Measurements from ENCODE around the gene KRTAP9-7. TPM values are rescaled to one million over a fixed set of nuclear protein-coding genes. Genes with fewer than 3 reads are reported as not detected.
A peak's percentile ranks its signal among the peaks of the same experiment; 100 is the strongest.

The KRTAP9-7 gene
- total RNA-seq, 1 donor from 2014 or later: not detected

DNA sequence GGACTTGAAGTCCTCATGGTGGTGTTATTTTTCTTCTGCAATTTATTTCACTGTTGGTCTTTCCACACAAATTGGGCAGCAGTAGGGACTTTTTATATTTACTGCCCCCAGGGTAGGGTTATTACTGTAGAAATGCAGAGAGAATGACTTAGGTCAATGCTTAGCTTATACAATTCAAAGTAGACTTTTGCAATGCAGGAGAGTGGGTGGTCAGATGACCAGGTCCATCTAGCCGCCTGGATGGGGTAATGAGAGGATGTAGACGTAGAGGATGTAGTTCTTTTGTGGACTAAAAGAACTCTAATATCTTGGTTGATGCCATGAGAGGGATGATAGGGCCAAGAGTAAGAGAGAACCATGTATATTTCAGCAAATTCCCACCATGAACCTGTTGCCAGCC lies 42.7 kb downstream of the KRTAP9-7 start:
- no peak for DNase-seq (ENCODE audit: low read depth)

DNA sequence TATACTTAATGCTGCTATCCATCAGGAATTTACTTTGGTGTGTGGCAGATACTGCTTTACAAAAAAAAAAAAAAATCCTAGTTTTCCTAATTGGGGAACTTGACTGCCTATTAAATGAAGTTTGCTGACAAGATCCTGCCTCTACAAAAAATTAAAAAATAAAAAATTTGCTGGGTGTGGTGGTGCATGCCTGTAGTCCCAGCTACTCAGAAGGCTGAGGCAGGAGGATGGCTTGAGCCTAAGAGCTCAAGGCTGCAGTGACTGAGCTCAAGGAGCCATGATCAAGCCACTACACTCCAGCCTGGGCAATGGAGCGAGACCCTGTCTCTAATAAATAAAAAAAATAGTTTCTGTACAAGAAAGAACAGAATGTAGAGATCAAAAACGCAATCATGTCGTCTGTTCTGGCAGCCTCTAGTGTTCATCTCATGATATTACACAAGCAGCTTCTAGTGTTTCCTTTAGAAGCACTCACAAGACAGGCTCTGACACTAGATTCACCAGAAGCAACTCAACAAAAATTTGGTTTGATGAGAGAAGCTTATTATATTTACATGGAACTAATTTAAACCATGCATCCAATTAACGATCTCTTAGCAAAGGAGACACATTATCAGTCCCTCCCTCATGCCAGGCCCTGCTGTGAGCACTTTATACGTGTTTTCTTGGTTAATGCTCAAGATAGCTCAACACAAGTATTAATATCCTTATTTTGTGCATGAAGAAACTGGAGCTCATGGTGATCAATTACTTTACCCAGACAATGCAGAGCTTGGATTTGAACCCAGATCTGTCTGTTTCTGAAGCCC lies 46.8 kb downstream of the KRTAP9-7 start:
- peak; percentile 56 for DNase-seq (ENCODE audit: low read depth)

DNA sequence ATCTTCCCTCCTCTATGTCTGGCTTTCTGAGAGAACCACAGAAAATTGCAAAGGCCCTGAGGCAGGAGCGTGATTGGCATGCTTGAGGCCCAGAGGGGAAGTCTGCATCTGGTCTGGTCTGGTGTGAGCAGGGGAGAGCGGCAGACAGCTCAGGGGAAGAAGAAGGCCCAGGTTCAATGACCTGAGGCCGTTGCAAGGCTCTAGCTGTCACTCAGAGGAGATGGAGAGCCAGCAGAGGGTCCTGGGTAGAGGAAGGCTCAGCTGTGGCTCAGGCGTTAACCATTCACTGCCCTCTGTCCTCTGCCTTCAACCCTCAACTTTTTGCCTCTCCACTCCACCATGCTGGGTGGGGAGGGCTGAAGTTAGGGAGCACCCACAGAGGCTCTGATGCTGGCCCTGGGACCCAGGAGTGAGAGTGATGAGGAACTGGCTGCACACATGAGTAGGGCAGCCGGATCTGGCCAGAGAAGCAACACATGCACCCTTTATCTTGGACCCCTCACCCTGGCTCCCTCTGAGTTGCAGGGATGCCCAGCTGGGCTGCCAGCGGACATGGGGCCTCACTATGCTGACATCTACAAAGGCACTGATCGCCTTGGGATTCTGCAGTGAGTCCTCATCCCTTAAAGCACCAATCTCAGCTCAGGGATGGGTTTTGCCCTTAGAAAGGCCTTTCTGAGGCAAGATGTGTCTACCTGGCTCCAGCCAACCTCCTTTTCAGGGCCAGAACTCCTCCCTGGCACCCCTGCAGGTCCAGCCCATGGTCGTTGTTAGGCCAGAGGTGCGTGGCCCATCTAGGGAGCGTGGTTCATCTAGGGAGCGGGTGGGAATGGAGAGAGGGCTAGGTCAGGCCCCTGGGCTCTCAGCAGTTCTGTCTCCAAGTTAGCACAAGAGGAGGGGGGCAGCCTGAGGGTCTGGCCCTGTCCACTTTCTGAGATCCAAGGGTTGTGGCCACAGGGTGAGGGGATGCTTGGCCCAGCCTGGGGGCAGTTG lies 47.7 kb downstream of the KRTAP9-7 start:
- DNase-seq (ENCODE audit: low read depth): no peak

DNA sequence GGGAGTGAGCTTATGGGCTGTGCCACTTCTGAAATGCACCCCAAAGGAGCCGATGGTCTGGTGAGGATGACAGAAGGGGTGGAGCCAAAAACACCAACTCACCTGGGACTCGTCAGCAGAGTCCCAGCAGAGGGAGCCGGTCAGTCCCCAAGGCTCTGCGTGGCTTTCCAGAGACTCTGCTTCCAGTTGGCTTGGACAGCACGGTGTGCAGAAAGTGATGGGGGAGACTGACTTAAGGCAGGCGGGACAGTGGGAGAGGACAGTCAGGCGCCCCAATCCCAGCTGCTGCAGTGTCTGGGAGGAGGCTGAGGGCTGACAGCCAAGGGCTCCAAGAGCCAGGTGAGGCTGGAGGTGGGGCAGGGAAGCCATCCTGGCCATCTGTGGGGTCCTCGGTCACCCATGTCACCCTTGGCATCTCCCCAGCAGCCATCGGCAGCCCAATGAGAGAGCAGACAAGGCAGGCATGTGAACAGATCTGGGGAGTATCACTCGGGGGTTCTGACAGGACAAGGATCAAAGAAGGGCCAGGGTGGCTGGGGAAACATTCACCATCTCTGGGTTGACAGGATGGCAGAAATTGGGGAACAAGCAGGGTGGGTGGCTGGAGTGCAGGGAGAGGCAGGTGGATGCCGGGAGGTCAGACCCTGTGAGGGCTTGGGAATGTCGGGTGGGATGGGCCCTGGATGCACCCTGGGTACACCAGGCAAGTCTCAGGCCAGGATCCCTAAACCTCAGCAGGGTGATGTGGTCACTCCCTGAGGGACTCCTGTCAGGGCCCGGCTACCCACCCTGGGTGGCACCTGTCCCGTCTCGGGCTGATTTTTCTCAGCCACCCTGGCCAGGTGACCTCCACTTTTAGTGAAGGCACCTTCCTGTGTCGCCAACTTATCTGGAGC lies 48.9 kb downstream of the KRTAP9-7 start:
- DNase-seq (ENCODE audit: low read depth): no peak

DNA sequence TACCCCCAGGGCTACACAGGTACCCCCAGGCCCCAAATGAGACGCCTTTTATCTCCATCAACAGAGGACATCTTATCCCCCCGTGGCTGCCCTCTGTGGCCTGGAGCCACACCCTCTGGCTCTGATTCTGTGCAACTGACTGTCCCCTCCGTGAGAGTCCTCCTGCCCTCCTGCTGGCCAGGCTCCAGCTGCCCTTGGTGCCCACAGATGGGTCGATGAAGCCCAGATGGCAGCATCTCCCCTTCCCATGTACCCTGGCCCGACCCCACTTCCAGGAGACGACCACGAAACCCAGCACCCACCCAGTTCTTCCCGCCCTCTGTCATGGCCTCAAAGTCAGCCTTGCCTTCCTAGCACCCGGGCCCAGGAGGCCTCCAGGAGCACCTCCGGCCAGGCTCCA lies 49.6 kb downstream of the KRTAP9-7 start:
- no peak for DNase-seq (ENCODE audit: low read depth)

DNA sequence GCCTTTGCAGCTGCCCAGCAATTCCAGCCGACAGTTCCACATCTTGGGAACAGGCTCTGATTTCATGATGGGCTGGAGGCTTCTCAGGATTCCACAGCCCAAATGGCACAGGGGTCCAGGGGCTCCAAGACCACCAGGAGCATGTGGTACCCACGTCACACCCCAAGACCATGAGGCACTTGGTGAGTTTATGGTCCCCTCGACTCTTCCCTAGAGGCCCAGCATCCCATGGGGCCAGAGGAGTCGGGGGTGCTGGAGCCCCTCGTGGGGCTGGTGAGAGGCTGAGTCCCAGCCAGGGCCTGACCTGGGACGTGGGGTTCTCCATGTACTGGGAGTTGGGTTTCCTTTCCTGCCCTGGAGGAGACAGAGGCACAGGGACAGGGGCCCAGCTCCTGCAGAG lies 50.1 kb downstream of the KRTAP9-7 start:
- DNase-seq (ENCODE audit: low read depth): no peak

Other genes with a start within 250 kb of the KRTAP9-7 start
- gene KRTAP1-5, start 248.5 kb upstream of the KRTAP9-7 start, total RNA-seq: 0.19 and 0.57 TPM in 2 replicates
- not detected in 2 replicates for gene KRTAP1-4, start 245.5 kb upstream of the KRTAP9-7 start, total RNA-seq
- not detected in 2 replicates for gene KRTAP1-3, start 240.8 kb upstream of the KRTAP9-7 start, total RNA-seq
- gene KRTAP1-1, start 234.2 kb upstream of the KRTAP9-7 start, total RNA-seq: 0.21 TPM in 1 of 2 replicates, not detected in the other
- not detected in 2 replicates for gene KRTAP2-1, start 228.4 kb upstream of the KRTAP9-7 start, total RNA-seq
- not detected in 2 replicates for gene KRTAP2-2, start 220.5 kb upstream of the KRTAP9-7 start, total RNA-seq
- gene KRTAP2-3, start 215.6 kb upstream of the KRTAP9-7 start, total RNA-seq: 0.19 TPM in 1 of 2 replicates, not detected in the other
- not detected in 2 replicates for gene KRTAP2-4, start 209.8 kb upstream of the KRTAP9-7 start, total RNA-seq
- not detected in 2 replicates for gene KRTAP4-7, start 191.5 kb upstream of the KRTAP9-7 start, total RNA-seq
- gene KRTAP4-8, start 177.6 kb upstream of the KRTAP9-7 start, total RNA-seq: not detected in 2 replicates
- not detected in 2 replicates for gene KRTAP4-16, start 173.5 kb upstream of the KRTAP9-7 start, total RNA-seq
- gene KRTAP4-9, start 170.3 kb upstream of the KRTAP9-7 start, total RNA-seq: not detected in 2 replicates
- not detected in 2 replicates for gene KRTAP4-11, start 157.3 kb upstream of the KRTAP9-7 start, total RNA-seq
- gene KRTAP4-12, start 151.5 kb upstream of the KRTAP9-7 start, total RNA-seq: not detected in 2 replicates
- gene KRTAP4-6, start 135.2 kb upstream of the KRTAP9-7 start, total RNA-seq: not detected in 2 replicates
- not detected in 2 replicates for gene KRTAP4-5, start 125.9 kb upstream of the KRTAP9-7 start, total RNA-seq
- not detected in 2 replicates for gene KRTAP4-4, start 115.0 kb upstream of the KRTAP9-7 start, total RNA-seq
- gene KRTAP4-3, start 107.5 kb upstream of the KRTAP9-7 start, total RNA-seq: not detected in 2 replicates
- gene KRTAP4-2, start 97.5 kb upstream of the KRTAP9-7 start, total RNA-seq: not detected in 2 replicates
- not detected in 2 replicates for gene KRTAP4-1, start 90.8 kb upstream of the KRTAP9-7 start, total RNA-seq
- gene KRTAP9-1, start 85.8 kb upstream of the KRTAP9-7 start, total RNA-seq: not detected in 2 replicates
- not detected in 2 replicates for gene KRTAP9-2, start 49.0 kb upstream of the KRTAP9-7 start, total RNA-seq
- not detected in 2 replicates for gene KRTAP9-3, start 43.2 kb upstream of the KRTAP9-7 start, total RNA-seq
- gene KRTAP9-8, start 37.7 kb upstream of the KRTAP9-7 start, total RNA-seq: not detected in 2 replicates
- gene KRTAP9-4, start 26.0 kb upstream of the KRTAP9-7 start, total RNA-seq: not detected in 2 replicates
- not detected in 2 replicates for gene KRTAP9-9, start 20.3 kb upstream of the KRTAP9-7 start, total RNA-seq
- gene KRTAP9-6, start 10.3 kb upstream of the KRTAP9-7 start, total RNA-seq: not detected in 2 replicates
- gene KRTAP29-1, start 27.2 kb downstream of the KRTAP9-7 start, total RNA-seq: not detected in 2 replicates
- not detected in 2 replicates for gene KRTAP16-1, start 33.6 kb downstream of the KRTAP9-7 start, total RNA-seq
- gene KRTAP17-1, start 40.0 kb downstream of the KRTAP9-7 start, total RNA-seq: not detected in 2 replicates
- gene KRT33A, start 75.1 kb downstream of the KRTAP9-7 start, total RNA-seq: not detected in 2 replicates
- gene KRT33B, start 94.1 kb downstream of the KRTAP9-7 start, total RNA-seq: 0.08 TPM in 1 of 2 replicates, not detected in the other
- gene KRT34, start 106.6 kb downstream of the KRTAP9-7 start, total RNA-seq: 0.16 TPM in 1 of 2 replicates, not detected in the other
- 0.52 and 0.86 TPM in 2 replicates for gene KRT31, start 121.9 kb downstream of the KRTAP9-7 start, total RNA-seq
- gene KRT37, start 148.9 kb downstream of the KRTAP9-7 start, total RNA-seq: not detected in 2 replicates
- not detected in 2 replicates for gene KRT38, start 165.3 kb downstream of the KRTAP9-7 start, total RNA-seq
- gene KRT32, start 191.7 kb downstream of the KRTAP9-7 start, total RNA-seq: not detected in 2 replicates
- not detected in 2 replicates for gene KRT35, start 205.5 kb downstream of the KRTAP9-7 start, total RNA-seq
- gene KRT36, start 214.2 kb downstream of the KRTAP9-7 start, total RNA-seq: not detected in 2 replicates
- gene KRT13, start 229.9 kb downstream of the KRTAP9-7 start, total RNA-seq: not detected in 2 replicates
- gene KRT15, start 243.2 kb downstream of the KRTAP9-7 start, total RNA-seq: not detected in 2 replicates